GM12878 (cell line): ENCODE data around the gene RAPGEF4.

Experiments
- BHLHE40 ChIP-seq, 2 experiments: fragments of 450-650 bp in 1 of 2; IDR thresholded peaks; 2 replicates each; pipeline ENCODE4 v1.6.1; 2011 to 2017; ENCODE audit warnings: low read depth in 2 of 2, borderline replicate concordance in 1 of 2, improper control_type of control experiment in 1 of 2, low read length in 1 of 2, mild to moderate bottlenecking in 1 of 2
- CHD2 ChIP-seq: IDR thresholded peaks from 2 replicates; pipeline ENCODE4 v1.6.1; 2011; ENCODE audit warnings: low read depth, low read length, improper control_type of control experiment, borderline replicate concordance
- CTCF ChIP-seq, 3 experiments: IDR thresholded peaks in 2 of 3; conservative IDR thresholded peaks in 1 of 3; 2 replicates each; pipeline ENCODE4 v1.5.1; 2011; ENCODE audit warnings: low read depth in 3 of 3, low read length in 3 of 3, mild to moderate bottlenecking in 3 of 3, control low read depth in 2 of 3, moderate library complexity in 2 of 3, inconsistent platforms in 1 of 3, mixed read lengths in 1 of 3; ENCODE audit not compliant: control insufficient read depth in 2 of 3, insufficient read depth in 1 of 3; ENCODE audit errors: extremely low read depth in 1 of 3
- EZH2 ChIP-seq: IDR thresholded peaks from 2 replicates; pipeline ENCODE4 v1.6.1; 2012; ENCODE audit warnings: low read depth, mild to moderate bottlenecking, control low read depth, inconsistent platforms, low read length, borderline replicate concordance; ENCODE audit not compliant: control insufficient read depth
- MYC ChIP-seq: IDR thresholded peaks from 2 replicates; pipeline ENCODE4 v1.6.1; 2011; ENCODE audit warnings: mild to moderate bottlenecking, low read length, moderate library complexity, inconsistent platforms; ENCODE audit not compliant: insufficient read depth, insufficient replicate concordance, insufficient read length, severe bottlenecking
- NR2C2 ChIP-seq: IDR thresholded peaks from 2 replicates; pipeline ENCODE4 v1.6.1; 2011; ENCODE audit warnings: borderline replicate concordance, low read depth; ENCODE audit not compliant: control insufficient read depth, insufficient read length
- PAX8 ChIP-seq: fragments of 450-650 bp; IDR thresholded peaks from 2 replicates; pipeline ENCODE4 v1.6.1; 2017; ENCODE audit warnings: mild to moderate bottlenecking, moderate library complexity
- SIX5 ChIP-seq: IDR thresholded peaks from 2 replicates; pipeline ENCODE4 v1.6.1; 2011; ENCODE audit warnings: mild to moderate bottlenecking, low read depth, low read length, moderate library complexity; ENCODE audit not compliant: severe bottlenecking
- SKIL ChIP-seq: fragments of 450-650 bp; IDR thresholded peaks from 2 replicates; pipeline ENCODE4 v1.6.1; 2017; ENCODE audit warnings: mild to moderate bottlenecking, low read depth, inconsistent platforms; ENCODE audit not compliant: poor library complexity, severe bottlenecking
- SMAD1 ChIP-seq: fragments of 450-650 bp; IDR thresholded peaks from 2 replicates; pipeline ENCODE4 v1.6.1; 2018; ENCODE audit warnings: mild to moderate bottlenecking, low read depth; ENCODE audit not compliant: partially characterized antibody
- SMC3 ChIP-seq: IDR thresholded peaks from 2 replicates; pipeline ENCODE4 v1.6.1; 2011; ENCODE audit warnings: low read length, improper control_type of control experiment, borderline replicate concordance
- YBX1 ChIP-seq: fragments of 450-650 bp; IDR thresholded peaks from 2 replicates; pipeline ENCODE4 v1.6.1; 2016; ENCODE audit warnings: antibody characterized with exemption

- TF ChIP-seq CHD2 (no peak), SMAD1 (no peak), SKIL (no peak), CTCF (IDR thresholded peaks at IDR 0.05 in 2 of 3, conservative IDR thresholded peaks at IDR 0.05 in 1 of 3; ENCODE audit: control insufficient read depth in 2 of 3, extremely low read depth in 1 of 3, insufficient read depth in 1 of 3, low read depth in 3 of 3, low read length in 3 of 3) (no peak), NR2C2 (no peak), BHLHE40 (IDR thresholded peaks at IDR 0.05; ENCODE audit: borderline replicate concordance in 1 of 2, low read depth in 2 of 2, low read length in 1 of 2) (no peak), YBX1 (no peak), PAX8 (no peak), EZH2 (no peak), MYC (no peak), SMC3 (no peak), SIX5 (no peak)
These were observed 25.7 kb downstream of the RAPGEF4 start for GRCh38 chr2:172761306-172761705.
